Right hindlimb (tissue), 1 donor: ENCODE results near the gene MRPL42.
"Not testable (repeated sequence)": the region's sequence is repeated elsewhere in the genome, so short reads cannot be mapped to it uniquely, and the experiment has no call there.

Source experiments
- DNase-seq: peaks from one replicate; pipeline ENCODE4 v3.0.0-alpha.2; 2018

The MRPL42 gene

DNA sequence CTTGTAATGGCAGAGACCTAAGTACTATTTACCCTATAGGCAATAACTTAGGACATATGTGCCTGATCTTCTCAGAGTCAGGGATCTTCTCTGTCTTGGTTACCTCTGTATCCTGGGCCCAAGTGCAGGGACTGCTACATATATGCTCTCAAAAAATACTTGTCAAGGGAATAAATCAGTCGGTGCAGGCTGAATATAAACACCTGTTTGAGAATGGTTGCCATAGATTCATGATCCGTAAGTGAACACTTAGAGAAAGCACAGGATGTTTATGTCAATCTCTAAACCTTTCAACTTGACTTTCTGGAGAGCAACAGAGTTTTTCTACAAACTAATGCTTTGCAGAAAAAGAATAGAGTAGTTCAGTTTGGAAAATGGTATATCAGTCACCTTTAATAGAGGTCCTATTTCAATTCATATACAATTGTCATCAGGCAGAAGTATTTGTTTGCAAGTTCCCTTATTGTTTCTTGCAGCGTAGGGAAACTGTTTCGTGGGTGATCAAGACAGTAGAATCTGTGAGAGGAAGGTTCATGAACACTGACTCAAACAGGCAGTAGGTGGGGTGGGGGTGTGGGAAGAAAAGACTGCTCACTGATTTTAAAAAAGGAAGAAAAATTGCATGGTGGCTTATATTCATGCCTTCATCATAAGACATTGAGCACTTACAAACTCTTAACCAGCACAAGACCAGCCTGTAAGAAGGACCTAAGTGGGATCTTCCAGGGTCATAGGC is 19.6 kb upstream of the MRPL42 start:
- DNase-seq, result no peak

DNA sequence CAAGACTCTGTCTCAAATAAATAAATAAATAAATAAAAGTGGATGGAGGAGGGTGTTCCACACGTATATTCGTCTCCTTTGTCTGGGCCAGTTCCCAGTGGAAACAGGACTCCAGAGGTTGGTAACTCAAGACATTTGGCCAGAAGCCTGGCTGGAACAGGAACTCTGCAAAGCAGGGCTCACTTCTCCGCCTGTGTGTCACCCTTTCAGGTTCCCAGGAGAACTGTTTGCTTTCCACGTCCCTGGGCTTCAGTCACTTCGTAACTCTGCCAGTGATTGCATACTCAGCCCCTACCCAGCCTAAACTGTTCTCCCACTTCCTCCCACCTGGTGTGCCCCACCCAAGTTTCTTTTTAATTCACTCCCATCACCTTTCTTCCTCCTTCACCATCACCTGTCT is 18.5 kb upstream of the MRPL42 start:
- DNase-seq, result no peak

DNA sequence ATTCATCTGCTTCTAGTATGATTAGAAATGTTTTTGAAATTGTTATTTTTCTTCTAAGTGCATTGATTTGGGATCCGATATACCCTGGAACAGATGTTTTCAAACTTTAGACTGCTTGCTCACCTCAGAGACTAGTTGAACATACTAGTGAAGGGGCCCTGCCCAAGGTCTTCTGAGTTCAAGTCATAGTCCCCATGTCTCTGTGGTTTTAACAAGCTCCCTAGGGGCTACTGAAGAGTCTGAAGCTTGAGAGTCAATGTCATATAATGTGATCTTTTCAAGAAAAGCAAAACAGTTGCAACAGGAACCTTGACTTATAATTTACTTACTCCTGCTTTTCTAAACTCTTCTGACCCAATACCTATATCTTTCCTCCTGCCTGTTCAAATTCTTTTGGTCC is 18.0 kb upstream of the MRPL42 start:
- DNase-seq, result no peak

DNA sequence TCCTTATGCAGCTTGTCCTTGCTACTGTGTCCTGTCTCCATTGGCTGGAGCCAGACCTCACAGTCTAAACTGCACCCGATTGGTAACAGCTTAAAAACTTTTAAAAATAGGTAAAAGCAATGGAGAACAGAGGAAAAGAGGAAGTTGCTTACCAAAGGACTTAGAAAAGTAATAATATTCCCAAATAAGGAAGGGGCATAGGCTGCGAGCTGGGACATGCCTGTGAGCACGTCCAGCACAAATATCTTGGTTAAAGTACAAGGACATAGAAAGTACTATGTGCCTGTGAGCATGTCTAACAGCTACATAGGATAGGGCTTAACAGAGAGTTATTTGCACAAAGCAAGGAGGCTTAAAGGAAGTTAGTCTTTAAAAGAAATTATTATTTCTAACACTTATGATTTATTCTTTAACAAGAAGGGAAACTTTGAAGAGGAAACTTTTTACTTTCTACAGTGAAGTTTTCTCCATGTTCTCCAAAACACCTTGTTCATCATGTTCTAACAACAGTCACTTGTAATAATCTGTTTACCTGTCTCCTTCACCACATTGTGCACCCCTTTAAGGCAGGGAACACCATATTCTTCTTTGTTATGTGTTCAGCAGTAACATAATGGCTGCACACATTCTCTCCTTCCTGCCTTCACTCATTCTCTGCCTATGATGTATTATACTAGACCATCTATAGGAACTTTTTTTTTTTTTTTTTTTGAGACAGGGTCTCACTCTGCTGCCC is 15.7 kb upstream of the MRPL42 start:
- no peak for DNase-seq

DNA sequence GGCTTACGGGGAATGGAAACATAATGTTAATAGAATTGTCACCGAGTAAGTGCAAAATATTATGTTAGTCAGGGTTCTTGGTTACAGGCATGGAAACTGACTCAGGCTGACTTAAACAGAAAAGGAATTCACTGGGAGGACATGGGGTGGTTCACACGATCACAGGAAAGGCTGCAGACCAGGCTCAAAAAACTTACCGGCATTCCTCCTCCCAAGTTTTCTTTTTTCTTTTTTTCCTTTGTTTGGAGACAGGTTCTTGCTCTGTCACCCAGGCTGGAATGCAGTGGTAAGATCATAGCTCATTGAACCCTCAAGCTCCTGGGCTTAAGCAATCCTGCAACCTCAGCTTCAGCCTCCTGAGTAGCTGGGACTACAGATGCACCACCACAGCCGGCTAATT is 13.7 kb upstream of the MRPL42 start:
- DNase-seq, result no peak

DNA sequence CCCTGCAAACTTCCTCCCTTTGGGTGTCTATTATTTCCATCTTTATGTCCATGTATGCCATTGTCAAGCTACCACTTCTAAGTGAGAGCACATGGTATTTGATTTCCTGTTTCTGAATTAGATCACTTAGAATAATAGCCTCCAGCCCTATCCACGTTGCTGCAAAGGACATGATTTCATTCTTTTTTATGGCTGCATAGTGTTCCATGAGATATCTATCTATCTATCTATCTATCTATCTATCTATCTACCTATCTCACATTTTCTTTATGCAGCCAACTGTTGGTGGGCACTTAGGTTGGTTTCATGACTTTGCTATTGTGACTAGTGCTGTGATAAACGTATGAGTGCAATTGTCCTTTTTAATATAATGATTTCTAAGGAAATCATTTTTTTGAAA is 11.2 kb upstream of the MRPL42 start:
- DNase-seq, result no peak

DNA sequence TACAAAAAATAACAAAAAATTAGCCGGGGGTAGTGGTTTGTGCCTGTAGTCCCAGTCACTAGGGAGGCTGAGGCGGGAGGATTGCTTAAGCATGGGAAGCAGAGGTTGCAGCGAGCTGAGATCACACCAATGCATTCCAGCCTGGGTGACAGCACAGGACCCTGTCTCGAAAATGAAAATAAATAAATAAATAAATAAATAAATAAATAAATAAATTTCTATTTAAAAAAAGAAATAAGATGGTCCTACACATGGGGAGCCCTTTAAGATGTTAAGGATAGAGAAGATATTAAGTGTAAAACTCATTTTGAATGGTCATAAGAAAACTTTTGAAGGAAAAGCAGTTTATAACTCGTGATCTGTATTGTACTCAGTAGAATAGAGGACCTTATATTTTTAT is 8.2 kb upstream of the MRPL42 start:
- DNase-seq, result no peak

DNA sequence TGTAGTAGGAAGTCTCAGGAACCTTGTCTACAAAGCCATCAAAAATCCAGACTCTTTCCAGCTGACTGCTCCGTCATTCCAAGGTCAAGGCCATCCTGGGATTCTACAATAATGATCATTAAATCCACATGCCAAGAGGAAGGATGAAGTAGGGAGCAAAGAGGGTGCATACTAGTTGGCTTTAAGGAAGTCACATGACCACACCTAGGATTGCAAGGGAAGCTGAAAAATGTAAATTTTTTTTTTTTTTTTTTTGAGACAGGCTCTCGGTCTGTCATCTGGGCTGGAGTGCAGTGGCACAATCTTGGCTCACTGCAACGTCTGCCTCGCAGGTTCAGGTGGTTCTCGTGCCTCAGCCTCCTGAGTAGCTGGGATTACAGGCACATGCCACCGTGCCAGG is 7.3 kb upstream of the MRPL42 start:
- DNase-seq, result no peak

DNA sequence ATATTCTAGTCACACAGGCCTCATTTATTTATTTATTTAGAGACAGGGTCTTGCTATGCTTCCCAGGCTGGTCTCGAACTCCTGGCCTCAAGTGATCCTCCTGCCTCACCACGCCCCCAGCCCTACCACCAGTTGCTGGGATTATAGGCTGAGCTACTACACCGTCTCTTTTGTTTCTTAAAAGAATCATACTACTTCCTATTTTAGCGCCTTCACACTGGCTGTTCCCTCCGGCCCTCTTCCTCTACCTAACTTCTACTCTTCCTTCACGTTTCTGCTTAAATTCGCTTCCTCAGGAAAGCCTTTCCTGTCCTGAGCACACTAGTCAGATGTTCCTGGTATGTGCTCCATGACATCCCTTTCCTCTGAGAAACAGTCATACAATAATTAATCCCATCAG is 6.4 kb upstream of the MRPL42 start:
- DNase-seq, result no peak

DNA sequence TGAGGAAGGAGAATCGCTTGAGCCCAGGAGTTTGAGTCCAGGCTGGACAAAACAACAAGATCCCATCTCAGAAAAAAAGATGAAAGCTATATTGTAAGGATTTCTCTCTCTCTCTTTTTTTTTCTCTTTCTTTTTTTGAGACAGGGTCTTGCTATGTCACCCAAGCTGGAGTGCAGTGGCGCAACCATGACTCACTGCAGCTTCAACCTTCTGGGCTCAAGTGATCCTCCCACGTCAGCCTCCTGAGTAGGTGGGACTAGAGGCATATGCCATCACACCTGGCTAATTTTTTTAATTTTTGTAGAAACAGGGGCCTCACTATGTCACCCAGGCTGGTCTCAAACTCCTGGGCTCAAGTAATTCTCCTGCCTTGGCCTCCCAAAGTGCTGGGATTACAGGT is 5.8 kb upstream of the MRPL42 start:
- DNase-seq, result no peak

DNA sequence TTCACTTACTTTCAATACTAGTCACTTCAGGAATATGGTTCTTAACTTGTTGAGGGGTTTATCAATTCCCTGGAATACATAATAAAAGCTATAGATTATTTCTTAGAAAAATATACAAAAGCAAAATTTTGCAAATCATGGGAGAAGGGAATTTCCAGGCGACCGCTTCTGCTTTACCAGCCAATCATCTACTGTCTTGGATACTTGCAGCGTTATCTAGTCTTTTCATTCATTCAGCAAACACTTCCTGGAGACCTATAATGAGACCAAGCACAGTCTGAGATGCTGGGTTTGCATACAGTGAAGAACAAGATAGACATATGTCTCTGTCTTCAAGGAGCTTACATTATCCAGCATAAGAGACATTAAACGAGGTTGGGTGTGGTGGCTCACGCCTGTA is 1.5 kb upstream of the MRPL42 start:
- DNase-seq, result no peak

DNA sequence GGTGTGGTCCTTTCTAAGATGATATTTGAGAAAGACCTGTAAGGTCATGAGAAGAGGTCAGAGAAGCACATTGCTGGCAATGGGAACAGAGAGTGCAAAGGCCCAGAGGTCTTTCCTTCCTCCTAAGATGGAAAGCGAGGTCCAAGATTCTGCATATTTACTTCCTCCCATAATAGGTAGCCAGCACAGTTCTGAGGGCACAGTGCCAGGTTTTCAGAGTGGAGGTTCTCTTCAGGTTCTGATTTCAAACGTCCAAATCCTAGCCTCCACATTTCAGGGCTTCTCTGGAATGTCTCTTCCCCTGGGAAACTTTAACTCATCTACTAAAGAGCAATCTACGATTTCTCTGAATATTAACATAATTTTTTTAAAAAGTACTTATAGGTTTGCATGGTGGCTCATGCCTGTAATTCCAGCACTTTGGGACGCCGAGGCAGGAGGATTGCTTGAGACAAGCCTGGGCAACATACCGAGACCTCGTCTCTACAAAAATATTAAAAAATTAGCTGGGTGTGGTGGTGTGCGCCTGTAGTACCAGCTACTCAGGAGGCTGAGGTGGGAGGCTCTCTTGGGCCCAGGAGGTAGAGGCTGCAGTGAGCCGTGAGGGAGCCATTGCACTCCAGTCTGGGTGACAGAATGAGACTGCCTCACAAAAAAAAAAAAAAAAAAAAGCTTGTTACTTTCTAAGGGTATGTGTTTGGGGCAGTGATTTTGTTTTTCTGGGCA is 526 bp upstream of the MRPL42 start:
- DNase-seq, result no peak

DNA sequence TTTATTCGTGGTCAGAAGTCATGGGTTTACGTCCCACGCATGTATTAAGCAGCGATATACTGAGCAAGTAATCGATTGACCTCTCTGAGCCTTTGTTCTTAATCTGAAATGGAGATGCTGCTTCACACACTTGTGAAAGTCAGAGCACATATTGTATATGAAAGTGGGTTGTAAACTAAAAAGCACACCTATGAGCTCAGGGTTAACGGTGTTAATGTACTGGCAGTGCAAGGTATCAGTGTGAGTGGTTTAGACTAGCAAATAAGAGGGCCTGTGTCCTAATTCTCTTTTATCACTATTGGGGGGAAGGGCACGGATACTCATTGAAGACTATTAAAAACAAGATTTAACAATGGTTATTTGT is 676 bp downstream of the MRPL42 start:
- DNase-seq, result no peak

DNA sequence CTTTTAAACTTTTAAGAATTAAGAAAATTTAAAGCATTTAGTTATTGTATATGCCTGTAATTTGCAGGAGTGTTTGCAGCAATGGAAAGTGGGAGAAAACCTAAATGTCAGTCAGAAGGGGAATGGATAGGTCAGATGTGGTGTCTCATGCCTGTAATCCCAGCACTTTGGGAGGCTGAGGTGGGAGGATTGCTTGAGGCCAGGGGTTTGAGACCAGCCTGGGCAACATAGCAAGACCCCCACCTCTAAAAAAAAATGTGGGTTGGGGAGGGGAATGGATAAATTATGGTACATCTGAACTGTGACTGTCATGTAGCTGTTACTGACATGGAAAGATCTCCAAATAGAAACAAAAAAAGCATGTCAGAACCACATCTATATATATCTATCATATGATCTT is 2.1 kb downstream of the MRPL42 start:
- DNase-seq, result no peak

DNA sequence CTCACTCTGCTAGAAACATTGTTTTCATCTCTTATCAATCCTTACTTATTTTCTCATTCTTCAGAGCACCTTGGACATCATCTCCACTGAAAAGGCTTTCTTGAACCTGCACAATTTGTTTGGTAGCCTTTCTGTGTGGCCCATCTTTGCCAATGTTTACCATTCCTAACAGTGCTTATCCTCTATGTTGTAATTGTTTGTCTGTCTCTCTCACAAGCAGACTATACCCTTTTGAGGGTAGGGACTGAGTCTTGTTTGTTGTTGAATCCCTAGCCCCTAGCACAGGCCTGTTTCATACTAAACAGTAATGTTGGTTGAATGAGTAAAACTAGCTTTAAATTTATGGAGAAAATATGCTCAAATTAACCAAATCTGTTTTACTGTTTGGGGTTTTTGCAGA is 9.2 kb downstream of the MRPL42 start:
- no peak for DNase-seq

DNA sequence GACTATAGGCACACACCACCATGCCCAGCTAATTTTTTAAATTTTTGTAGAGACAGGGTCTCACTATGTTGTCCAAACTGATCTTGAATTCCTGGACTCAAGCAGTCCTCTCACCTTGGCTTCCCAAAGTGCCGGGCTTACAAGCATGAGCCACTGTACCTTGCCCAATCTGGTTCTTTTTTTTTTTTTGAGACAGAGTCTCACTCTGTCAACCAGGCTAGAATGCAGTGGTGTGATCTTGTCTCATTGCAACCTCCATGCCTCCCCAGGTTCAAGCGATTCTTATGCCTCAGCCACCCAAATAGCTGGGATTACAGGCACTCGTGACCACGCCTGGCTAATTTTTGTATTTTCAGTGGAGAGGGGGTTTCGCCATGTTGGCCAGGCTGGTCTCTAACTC is 15.4 kb downstream of the MRPL42 start:
- no peak for DNase-seq

DNA sequence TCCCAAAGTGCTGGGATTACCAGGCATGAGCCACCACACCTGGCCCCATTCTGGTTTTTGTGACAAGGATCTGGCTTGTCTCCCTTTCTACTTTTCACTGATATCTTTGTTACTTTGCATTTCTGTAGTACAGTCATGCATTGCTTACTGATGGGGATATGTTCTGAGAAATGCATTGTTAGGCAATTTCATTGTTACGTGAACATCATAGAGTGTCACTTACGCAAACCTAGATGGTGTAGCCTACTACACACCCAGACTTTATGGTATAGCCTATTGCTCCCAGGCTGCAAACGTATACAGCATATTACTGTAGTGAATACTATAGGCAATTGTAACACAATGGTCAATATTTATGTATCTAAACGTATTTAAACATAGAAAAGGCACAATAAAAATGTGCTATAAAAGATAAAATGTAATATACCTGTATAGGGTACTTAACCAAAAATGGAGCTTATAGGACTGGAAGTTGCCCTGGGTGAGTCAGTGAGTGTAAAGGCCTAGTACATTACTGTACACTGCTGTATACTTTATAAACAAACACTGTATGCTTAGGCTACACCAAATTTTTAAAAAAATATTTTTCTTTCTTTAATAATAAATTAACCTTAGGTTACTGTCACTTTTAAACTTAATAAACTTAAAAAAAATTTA is 16.0 kb downstream of the MRPL42 start:
- no peak for DNase-seq

DNA sequence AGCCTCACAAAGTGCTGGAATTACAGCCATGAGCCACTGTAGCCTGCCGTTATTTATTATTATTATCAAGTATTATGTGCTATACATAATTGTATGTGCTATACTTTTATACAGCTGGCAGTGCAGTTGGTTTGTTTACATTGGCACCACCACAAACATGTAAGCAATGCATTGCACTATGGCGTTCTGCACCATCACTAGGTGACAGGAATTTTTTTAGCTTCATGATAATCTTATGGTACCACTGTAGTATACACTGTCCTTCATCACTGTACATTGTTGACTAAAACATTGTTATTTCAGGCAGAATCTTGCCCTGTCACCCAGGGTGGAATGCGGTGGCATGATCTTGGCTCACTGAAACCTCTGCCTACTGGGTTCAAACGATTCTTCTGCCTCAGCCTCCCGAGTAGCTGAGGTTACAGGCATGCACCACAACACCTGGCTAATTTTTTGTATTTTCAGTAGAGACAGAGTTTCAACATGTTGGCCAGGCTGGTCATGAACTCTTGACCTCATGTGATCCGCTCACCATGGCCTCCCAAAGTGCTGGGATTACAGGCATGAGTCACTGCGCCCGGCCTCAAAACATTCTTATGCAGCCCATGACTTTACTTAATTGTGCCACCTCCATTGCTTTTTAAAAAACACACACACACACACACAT is 17.1 kb downstream of the MRPL42 start:
- DNase-seq, result no peak

DNA sequence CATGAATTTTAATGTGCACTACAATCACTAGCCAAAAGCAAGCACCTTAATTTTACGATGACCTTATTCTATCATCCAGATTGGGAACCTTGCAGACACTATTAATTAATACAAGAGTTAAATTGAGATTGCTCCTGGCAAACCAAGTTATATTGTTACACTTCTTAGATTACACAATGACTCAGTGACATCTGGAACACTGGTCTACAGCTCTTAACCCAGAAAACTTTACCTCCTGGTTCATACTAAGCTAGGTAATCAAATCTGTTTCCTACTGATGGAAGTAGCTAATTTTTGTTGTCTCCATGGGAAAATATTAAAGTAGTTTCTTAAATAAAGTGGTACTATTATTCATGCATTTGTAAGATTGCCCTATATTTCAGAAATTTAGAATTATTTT is 25.5 kb downstream of the MRPL42 start:
- DNase-seq, result not testable (repeated sequence)

DNA sequence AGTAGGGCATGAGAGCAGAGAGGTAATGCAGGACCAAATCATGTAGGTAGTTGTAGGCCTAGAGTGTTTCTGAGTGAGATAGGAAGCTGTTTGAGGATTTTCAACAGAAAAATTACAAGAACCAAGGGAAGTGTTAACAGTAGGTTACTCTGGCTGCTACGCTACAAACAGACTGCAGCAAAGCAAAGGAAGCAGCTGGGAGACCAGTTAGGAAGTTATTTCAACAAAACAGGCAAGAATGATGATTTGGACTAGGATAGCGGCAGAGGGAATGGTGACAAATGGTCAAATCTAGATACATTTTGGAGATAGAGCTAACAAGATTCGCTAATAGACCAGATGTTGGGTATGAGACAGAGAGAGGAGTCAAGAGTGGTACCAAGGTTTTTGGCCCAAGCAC is 26.8 kb downstream of the MRPL42 start:
- DNase-seq, result no peak

DNA sequence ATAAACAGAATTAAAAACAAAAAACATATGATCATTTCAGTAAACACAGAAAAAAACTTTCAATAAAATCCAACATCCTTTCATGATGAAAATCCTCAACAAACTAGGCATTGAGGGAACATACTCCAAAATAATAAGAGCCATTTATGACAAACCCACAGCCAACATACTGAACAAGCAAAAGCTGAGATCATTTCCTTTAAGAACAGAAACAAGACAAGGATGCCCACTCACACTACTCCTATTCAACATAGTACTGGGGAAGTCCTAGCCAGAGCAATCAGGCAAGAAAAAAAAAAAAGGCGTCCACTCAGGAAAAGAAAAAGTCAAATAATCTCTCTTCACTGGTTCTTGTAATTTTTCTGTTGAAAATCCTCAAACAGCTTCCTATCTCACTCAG is 30.1 kb downstream of the MRPL42 start:
- DNase-seq, result no peak

DNA sequence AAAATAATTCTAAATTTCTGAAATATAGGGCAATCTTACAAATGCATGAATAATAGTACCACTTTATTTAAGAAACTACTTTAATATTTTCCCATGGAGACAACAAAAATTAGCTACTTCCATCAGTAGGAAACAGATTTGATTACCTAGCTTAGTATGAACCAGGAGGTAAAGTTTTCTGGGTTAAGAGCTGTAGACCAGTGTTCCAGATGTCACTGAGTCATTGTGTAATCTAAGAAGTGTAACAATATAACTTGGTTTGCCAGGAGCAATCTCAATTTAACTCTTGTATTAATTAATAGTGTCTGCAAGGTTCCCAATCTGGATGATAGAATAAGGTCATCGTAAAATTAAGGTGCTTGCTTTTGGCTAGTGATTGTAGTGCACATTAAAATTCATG is 31.5 kb downstream of the MRPL42 start:
- not testable (repeated sequence) for DNase-seq

DNA sequence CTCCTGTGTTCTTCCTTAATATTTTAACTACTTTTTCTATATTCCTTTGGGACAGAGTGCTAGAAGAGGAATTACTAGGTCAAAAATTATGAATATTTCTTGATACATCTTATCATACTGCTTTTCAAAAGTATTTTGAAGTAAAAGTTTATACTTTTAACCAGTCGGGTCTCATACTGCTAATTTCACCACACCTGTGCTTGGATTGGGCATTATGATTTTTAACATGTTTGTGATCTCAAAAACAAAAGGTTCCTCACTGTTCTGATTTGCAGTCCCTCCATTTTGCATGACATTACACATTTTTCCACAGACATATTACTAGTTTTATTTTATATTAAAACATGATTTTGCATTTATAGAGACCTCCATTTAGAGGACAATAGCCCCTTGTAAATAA is 32.9 kb downstream of the MRPL42 start:
- DNase-seq, result no peak
